H9 (cell line): ENCODE data around the gene C1QTNF6. TPM values are rescaled to one million over a fixed set of nuclear protein-coding genes. Genes with fewer than 3 reads are reported as not detected.

ENCODE experiments used
- DNase-seq: peaks from one replicate; pipeline ENCODE4 v3.0.0-alpha.2; 2017
- H2AFZ ChIP-seq: one replicate; pipeline ENCODE4 v1.6.1; 2013; ENCODE audit warnings: mild to moderate bottlenecking, low read length, control low read depth, moderate library complexity
- H2AK5ac ChIP-seq: 2 replicates; pipeline ENCODE4 v1.6.1; 2013; ENCODE audit warnings: low read length, control low read depth, mixed read lengths; ENCODE audit not compliant: insufficient read length
- H2BK120ac ChIP-seq: one replicate; pipeline ENCODE4 v1.6.1; 2013; ENCODE audit warnings: low read depth, mild to moderate bottlenecking, low read length, control low read depth, inconsistent platforms; ENCODE audit not compliant: poor library complexity, severe bottlenecking
- H2BK12ac ChIP-seq: 2 replicates; pipeline ENCODE4 v1.6.1; 2013; ENCODE audit warnings: low read length, control low read depth, mixed read lengths, low read depth; ENCODE audit not compliant: insufficient read length
- H2BK15ac ChIP-seq: 2 replicates; pipeline ENCODE4 v1.6.1; 2013; ENCODE audit warnings: low read depth, low read length, control low read depth
- H2BK20ac ChIP-seq: one replicate; pipeline ENCODE4 v1.6.1; 2013; ENCODE audit warnings: low read depth, mild to moderate bottlenecking, low read length, control low read depth, inconsistent platforms; ENCODE audit not compliant: poor library complexity, severe bottlenecking
- H2BK5ac ChIP-seq: 2 replicates; pipeline ENCODE4 v1.6.1; 2013; ENCODE audit warnings: low read length, control low read depth, mixed read lengths; ENCODE audit not compliant: insufficient read length
- H3K14ac ChIP-seq: 2 replicates; pipeline ENCODE4 v1.6.1; 2013; ENCODE audit warnings: low read length, control low read depth; ENCODE audit not compliant: insufficient read depth
- H3K18ac ChIP-seq: 2 replicates; pipeline ENCODE4 v1.6.1; 2013; ENCODE audit warnings: low read depth, mild to moderate bottlenecking, mixed read lengths, low read length, control low read depth; ENCODE audit not compliant: insufficient read length
- H3K23ac ChIP-seq: 2 replicates; pipeline ENCODE4 v1.6.1; 2013; ENCODE audit warnings: low read length, control low read depth, mixed read lengths, low read depth; ENCODE audit not compliant: insufficient read length
- H3K23me2 ChIP-seq: 2 replicates; pipeline ENCODE4 v1.6.1; 2013; ENCODE audit warnings: low read depth, mild to moderate bottlenecking, mixed read lengths, low read length, control low read depth; ENCODE audit not compliant: insufficient read length, poor library complexity, severe bottlenecking
- H3K27ac ChIP-seq: 2 replicates; pipeline ENCODE4 v1.5.1; 2013; ENCODE audit warnings: low read length, control low read depth, mixed read lengths, low read depth; ENCODE audit not compliant: insufficient read length
- H3K27me3 ChIP-seq: 2 replicates; pipeline ENCODE4 v1.6.1; 2013; ENCODE audit warnings: low read length, control low read depth, inconsistent platforms; ENCODE audit not compliant: insufficient read depth
- H3K4ac ChIP-seq: 2 replicates; pipeline ENCODE4 v1.6.1; 2013; ENCODE audit warnings: low read depth, mild to moderate bottlenecking, control low read depth, inconsistent platforms, low read length, moderate library complexity
- H3K4me1 ChIP-seq: 2 replicates; pipeline ENCODE4 v1.6.1; 2013; ENCODE audit warnings: low read length, control low read depth, inconsistent platforms; ENCODE audit not compliant: insufficient read depth
- H3K4me2 ChIP-seq: 2 replicates; pipeline ENCODE4 v1.6.1; 2013; ENCODE audit warnings: low read length, control low read depth, mixed read lengths; ENCODE audit not compliant: insufficient read length, insufficient read depth
- H3K56ac ChIP-seq: 2 replicates; pipeline ENCODE4 v1.6.1; 2013; ENCODE audit warnings: low read depth, mild to moderate bottlenecking, mixed read lengths, low read length, control low read depth; ENCODE audit not compliant: insufficient read length
- H3K79me1 ChIP-seq: 2 replicates; pipeline ENCODE4 v1.6.1; 2013; ENCODE audit warnings: low read depth, mild to moderate bottlenecking, moderate library complexity, low read length, control low read depth, inconsistent platforms; ENCODE audit not compliant: insufficient read depth, poor library complexity, severe bottlenecking
- H3K79me2 ChIP-seq: 2 replicates; pipeline ENCODE4 v1.6.1; 2013; ENCODE audit warnings: low read length, control low read depth, inconsistent platforms; ENCODE audit not compliant: insufficient read depth
- H3K9ac ChIP-seq: 2 replicates; pipeline ENCODE4 v1.6.1; 2013; ENCODE audit warnings: low read length, control low read depth, mixed read lengths; ENCODE audit not compliant: insufficient read length; ENCODE audit errors: extremely low read depth
- H3K9me3 ChIP-seq: one replicate; pipeline ENCODE4 v1.6.1; 2013; ENCODE audit warnings: low read depth, low read length, inconsistent platforms; ENCODE audit not compliant: control insufficient read depth
- H3T11ph ChIP-seq: one replicate; pipeline ENCODE4 v1.6.1; 2013; ENCODE audit warnings: mild to moderate bottlenecking, low read length, control low read depth, inconsistent platforms
- H4K20me1 ChIP-seq: one replicate; pipeline ENCODE4 v1.6.1; 2013; ENCODE audit not compliant: control insufficient read depth, insufficient read length, insufficient read depth
- H4K5ac ChIP-seq: 2 replicates; pipeline ENCODE4 v1.6.1; 2013; ENCODE audit warnings: low read depth, mild to moderate bottlenecking, mixed read lengths, low read length, control low read depth; ENCODE audit not compliant: insufficient read length
- H4K8ac ChIP-seq: replicated peaks from 2 replicates; pipeline ENCODE4 v1.6.1; 2013; ENCODE audit warnings: low read length, control low read depth, mixed read lengths, low read depth; ENCODE audit not compliant: insufficient read length
- H4K91ac ChIP-seq: 2 replicates; pipeline ENCODE4 v1.6.1; 2013; ENCODE audit warnings: low read depth, mild to moderate bottlenecking, moderate library complexity, mixed read lengths, low read length, control low read depth; ENCODE audit not compliant: insufficient read length
- H3K27ac Mint-ChIP-seq, 3 experiments: 2 replicates in 2 of 3; 3 replicates in 1 of 3; pipeline ENCODE4 v1.8.0; 2020 to 2021; ENCODE audit warnings: mixed read lengths in 3 of 3, mild to moderate bottlenecking in 1 of 3, moderate library complexity in 1 of 3
- H3K27me3 Mint-ChIP-seq: 2 replicates; pipeline ENCODE4 v1.8.0; 2021; ENCODE audit warnings: low read depth, mild to moderate bottlenecking, moderate library complexity, mixed read lengths
- H3K36me3 Mint-ChIP-seq, 3 experiments: 2 replicates in 2 of 3; 3 replicates in 1 of 3; pipeline ENCODE4 v1.8.0; 2020 to 2021; ENCODE audit warnings: low read depth in 3 of 3, mixed read lengths in 3 of 3; ENCODE audit not compliant: insufficient read depth in 1 of 3
- H3K4me1 Mint-ChIP-seq, 2 experiments: 2 replicates each; pipeline ENCODE4 v1.8.0; 2020; ENCODE audit warnings: mixed read lengths in 2 of 2
- H3K4me3 Mint-ChIP-seq, 2 experiments: 2 replicates in 1 of 2; 3 replicates in 1 of 2; pipeline ENCODE4 v1.8.0; 2020 to 2021; ENCODE audit warnings: mild to moderate bottlenecking in 2 of 2, mixed read lengths in 2 of 2, moderate library complexity in 1 of 2
- H3K9me3 Mint-ChIP-seq, 2 experiments: 2 replicates in 1 of 2; 3 replicates in 1 of 2; pipeline ENCODE4 v1.8.0; 2020; ENCODE audit warnings: mild to moderate bottlenecking in 2 of 2, mixed read lengths in 2 of 2, moderate library complexity in 1 of 2
- CTCF ChIP-seq: fragments of 200-600 bp; sonication (generic); conservative IDR thresholded peaks from 3 replicates; pipeline ENCODE4 v1.8.0; 2021; ENCODE audit warnings: antibody characterized with exemption, mild to moderate bottlenecking
- WGBS: extraction: QIAGEN DNeasy Blood & Tissue Kit; methylation state at CpG from one replicate; pipeline ENCODE4 v1.1.7; 2013; ENCODE audit warnings: missing lambda C conversion rate, low lambda C conversion rate, mixed read lengths; ENCODE audit not compliant: insufficient read length; ENCODE audit errors: extremely low coverage; 5-methylcytosine and 5-hydroxymethylcytosine counted together
- total RNA-seq: library from RNA; stranded (reverse); gene quantifications from 2 replicates; pipeline ENCODE4 v1.2.1, GENCODE V29; 2021

The C1QTNF6 gene
- total RNA-seq, 1 experiment from 2014 or later, result 5.0 TPM

- Histone ChIP-seq H2BK15ac (no peak overlapping the region), H3K27me3 (no peaks in the 10 kb centered on the region), H4K20me1 (no peaks in the 10 kb centered on the region), H2BK120ac (no peak overlapping the region), H4K91ac (no peak overlapping the region), H3K4me1 (peaks cover 5% of the 10 kb centered on the region), H3K9me3 (no peaks in the 10 kb centered on the region), H4K5ac (no peak overlapping the region), H3K9ac (no peak overlapping the region), H3K56ac (no peak overlapping the region), H2BK12ac (no peak overlapping the region), H3K23me2 (peaks cover 9% of the 10 kb centered on the region), H3K18ac (no peak overlapping the region), H3K4me2 (peak overlapping the region; percentile 60), H3K79me2 (no peaks in the 10 kb centered on the region), H2BK5ac (no peak overlapping the region), H3K27ac (no peak overlapping the region), H2AK5ac (no peak overlapping the region), H3K4ac (no peak overlapping the region), H2AFZ (no peak overlapping the region), H2BK20ac (no peak overlapping the region), H3K14ac (peak overlapping the region; percentile 25; the same call in 1 of the 2 replicates), H3K79me1 (no peaks in the 10 kb centered on the region), H3T11ph (no peak overlapping the region), H4K8ac (no peak overlapping the region), H3K23ac (no peak overlapping the region)
- Mint-ChIP-seq H3K4me3 (peak overlapping the region; percentile 62 to 77), H3K27me3 (no peaks in the 10 kb centered on the region; the same call in 1 of the 2 replicates), H3K4me1 (peaks cover 29 to 43% of the 10 kb centered on the region in 2 experiments), H3K27ac (peak overlapping the region; percentile 57 to 88 (median 85); a peak in 4 of 7 replicates), H3K36me3 (peaks cover 8 to 18% (median 9%) of the 10 kb centered on the region in 3 experiments; a peak in 6 of 7 replicates), H3K9me3 (peaks cover 3 to 12% of the 10 kb centered on the region in 2 experiments)
- no peak for TF ChIP-seq CTCF
- no peak for DNase-seq
- WGBS, result no CpG with 5 or more reads among the region's 5 CpGs
Measured at GRCh38 chr22:37187552-37187890, 526 bp downstream of the C1QTNF6 start.
